ENCODE data around the gene CLDN7. TPM values are rescaled to one million over a fixed set of nuclear protein-coding genes. Genes with fewer than 3 reads are reported as not detected.

CLDN7 gene
- polyA plus RNA-seq, 4 donors, result 309 to 561 (median 332) TPM

DNA sequence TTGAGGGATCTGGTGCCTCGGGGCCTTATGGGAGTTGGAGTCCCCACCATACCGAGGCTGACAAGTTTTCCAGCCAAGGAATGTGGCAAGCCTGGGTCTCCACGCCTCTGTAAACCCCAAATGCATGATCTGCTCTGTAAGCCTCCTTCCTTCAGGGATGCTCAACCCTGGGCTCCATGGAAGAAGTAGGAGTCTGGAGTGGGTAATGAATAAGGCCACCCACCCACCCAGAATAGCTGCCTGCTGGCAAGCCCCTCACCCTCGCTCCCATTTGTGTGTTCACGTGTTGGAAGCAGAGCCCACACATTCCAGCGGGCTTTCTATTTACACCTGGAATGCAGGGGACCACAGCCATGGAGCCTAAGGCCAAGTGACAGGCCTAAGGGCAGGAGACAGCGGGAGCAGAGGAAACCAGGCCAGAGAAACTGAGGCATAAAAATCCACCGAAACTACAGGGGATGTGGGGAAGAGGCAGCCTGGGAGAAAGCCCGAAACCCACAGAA lies 47.1 kb downstream of the CLDN7 start:
- Histone ChIP-seq H3K27me3 (ENCODE audit: control insufficient read depth in 3 of 3, insufficient read depth in 3 of 3, low read length in 3 of 3) (peaks cover 0 to 49% (median 0%) of the 10 kb centered on the region in 3 donors), H3K4me1 (ENCODE audit: control insufficient read depth in 3 of 3, insufficient read depth in 2 of 3, low read depth in 1 of 3, low read length in 2 of 3) (peaks cover 0 to 31% (median 7%) of the 10 kb centered on the region in 3 donors), H3K4me3 (ENCODE audit: low read depth in 1 of 3, low read length in 3 of 3) (peak overlapping the region in 1 of 3 donors; percentile 35), H3K9me3 (ENCODE audit: control insufficient read depth in 2 of 2, insufficient read depth in 1 of 2, low read depth in 1 of 2, low read length in 1 of 2) (no peaks in the 10 kb centered on the region), H3K36me3 (ENCODE audit: control insufficient read depth in 3 of 3, insufficient read depth in 2 of 3, low read depth in 1 of 3, low read length in 3 of 3) (no peaks in the 10 kb centered on the region), H3K27ac (ENCODE audit: low read depth in 1 of 3, low read length in 2 of 3) (peak overlapping the region in 2 of 3 donors; percentile 35 to 69)
- FAIRE-seq (no peak), DNase-seq (no peak)
- WGBS, 3 donors, result 25 to 36% (median 31%) methylated on average over 9 of the region's 9 CpGs

DNA sequence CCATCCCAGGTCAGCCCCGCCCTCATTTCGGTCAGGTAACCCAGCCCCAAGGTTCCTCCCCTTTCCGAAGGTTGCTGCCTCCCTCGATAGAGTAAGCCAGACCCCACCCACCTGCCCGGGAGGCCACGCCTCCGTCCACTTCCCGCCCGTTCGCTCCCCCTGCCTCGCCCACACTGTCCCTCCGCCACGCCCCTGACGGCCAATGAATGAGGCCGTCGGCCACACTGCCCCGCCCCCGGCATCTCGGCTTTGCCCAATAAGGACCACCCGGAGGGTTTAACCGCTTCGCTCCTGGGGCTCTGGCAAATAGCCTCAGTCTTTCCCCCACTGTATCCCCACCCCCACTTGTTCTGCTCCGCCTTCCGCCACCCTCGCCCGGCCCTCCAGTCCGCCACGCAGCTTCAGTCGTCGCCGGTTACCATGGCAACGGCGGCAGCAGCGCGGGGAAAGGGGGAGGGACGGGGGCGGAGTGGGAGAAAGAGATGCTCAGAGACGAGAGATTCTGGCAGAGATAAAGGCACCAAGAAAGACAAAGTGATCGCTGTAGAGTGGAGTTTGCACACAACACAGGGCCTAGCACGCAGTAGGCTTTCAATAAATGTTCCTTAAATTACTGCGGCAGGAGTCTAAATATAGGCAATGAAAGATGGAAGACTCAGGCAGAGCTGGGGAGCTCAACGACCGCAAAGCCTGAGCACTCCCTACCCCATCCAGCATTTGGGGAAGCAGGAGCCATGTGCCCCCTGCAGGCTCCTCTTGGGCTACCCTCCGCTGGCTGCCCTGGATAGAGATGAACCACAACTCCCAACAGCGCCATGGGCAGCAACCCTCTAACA lies 47.8 kb downstream of the CLDN7 start:
- peak overlapping the region; percentile 8 to 35 (median 31) for H3K4me3 ChIP-seq (ENCODE audit: low read depth in 1 of 3, low read length in 3 of 3)
- H3K27ac ChIP-seq (ENCODE audit: low read depth in 1 of 3, low read length in 2 of 3), result peak overlapping the region in 2 of 3 donors; percentile 35 to 69
- no peaks in the 10 kb centered on the region for H3K36me3 ChIP-seq (ENCODE audit: control insufficient read depth in 3 of 3, insufficient read depth in 2 of 3, low read depth in 1 of 3, low read length in 3 of 3)
- peaks cover 0 to 54% (median 0%) of the 10 kb centered on the region in 3 donors for H3K27me3 ChIP-seq (ENCODE audit: control insufficient read depth in 3 of 3, insufficient read depth in 3 of 3, low read length in 3 of 3)
- DNase-seq (peak; percentile 95 to 96), FAIRE-seq (no peak)
- 0 to 1% (median 0%) methylated on average over 42 to 45 of the region's 45 CpGs for WGBS, 3 donors
- peaks cover 0 to 30% (median 7%) of the 10 kb centered on the region in 3 donors for H3K4me1 ChIP-seq (ENCODE audit: control insufficient read depth in 3 of 3, insufficient read depth in 2 of 3, low read depth in 1 of 3, low read length in 2 of 3)
- H3K9me3 ChIP-seq (ENCODE audit: control insufficient read depth in 2 of 2, insufficient read depth in 1 of 2, low read depth in 1 of 2, low read length in 1 of 2), result no peaks in the 10 kb centered on the region

DNA sequence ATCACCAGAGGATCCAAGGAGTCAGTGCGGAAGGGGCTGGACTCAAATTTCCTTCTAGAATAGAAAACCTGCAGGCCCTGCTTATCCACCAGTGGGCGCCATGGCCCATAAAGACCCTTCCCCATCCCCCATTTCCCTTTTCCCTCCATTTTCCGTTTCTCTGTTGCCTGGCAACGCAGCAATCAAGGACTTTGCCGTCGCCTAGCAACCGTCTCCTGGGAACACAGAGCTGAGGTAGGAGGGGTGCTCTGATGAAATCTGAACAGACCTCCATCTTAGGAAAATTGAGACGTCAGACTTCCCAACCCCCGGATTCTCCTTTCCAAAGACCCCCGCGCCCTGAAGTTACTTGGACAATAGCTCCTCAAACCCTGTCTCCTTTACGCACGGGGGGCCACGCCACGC lies 48.4 kb downstream of the CLDN7 start:
- peak; percentile 76 to 87 for DNase-seq
- peak overlapping the region in 2 of 3 donors; percentile 22 to 69 for H3K27ac ChIP-seq (ENCODE audit: low read depth in 1 of 3, low read length in 2 of 3)
- no peaks in the 10 kb centered on the region for H3K36me3 ChIP-seq (ENCODE audit: control insufficient read depth in 3 of 3, insufficient read depth in 2 of 3, low read depth in 1 of 3, low read length in 3 of 3)
- no peaks in the 10 kb centered on the region for H3K9me3 ChIP-seq (ENCODE audit: control insufficient read depth in 2 of 2, insufficient read depth in 1 of 2, low read depth in 1 of 2, low read length in 1 of 2)
- peak overlapping the region in 2 of 3 donors; percentile 31 to 35 for H3K4me3 ChIP-seq (ENCODE audit: low read depth in 1 of 3, low read length in 3 of 3)
- peaks cover 0 to 60% (median 0%) of the 10 kb centered on the region in 3 donors for H3K27me3 ChIP-seq (ENCODE audit: control insufficient read depth in 3 of 3, insufficient read depth in 3 of 3, low read length in 3 of 3)
- peaks cover 0 to 24% (median 7%) of the 10 kb centered on the region in 3 donors for H3K4me1 ChIP-seq (ENCODE audit: control insufficient read depth in 3 of 3, insufficient read depth in 2 of 3, low read depth in 1 of 3, low read length in 2 of 3)
- FAIRE-seq, result no peak
- WGBS, 3 donors, result 2% methylated on average over 15 of the region's 15 CpGs

DNA sequence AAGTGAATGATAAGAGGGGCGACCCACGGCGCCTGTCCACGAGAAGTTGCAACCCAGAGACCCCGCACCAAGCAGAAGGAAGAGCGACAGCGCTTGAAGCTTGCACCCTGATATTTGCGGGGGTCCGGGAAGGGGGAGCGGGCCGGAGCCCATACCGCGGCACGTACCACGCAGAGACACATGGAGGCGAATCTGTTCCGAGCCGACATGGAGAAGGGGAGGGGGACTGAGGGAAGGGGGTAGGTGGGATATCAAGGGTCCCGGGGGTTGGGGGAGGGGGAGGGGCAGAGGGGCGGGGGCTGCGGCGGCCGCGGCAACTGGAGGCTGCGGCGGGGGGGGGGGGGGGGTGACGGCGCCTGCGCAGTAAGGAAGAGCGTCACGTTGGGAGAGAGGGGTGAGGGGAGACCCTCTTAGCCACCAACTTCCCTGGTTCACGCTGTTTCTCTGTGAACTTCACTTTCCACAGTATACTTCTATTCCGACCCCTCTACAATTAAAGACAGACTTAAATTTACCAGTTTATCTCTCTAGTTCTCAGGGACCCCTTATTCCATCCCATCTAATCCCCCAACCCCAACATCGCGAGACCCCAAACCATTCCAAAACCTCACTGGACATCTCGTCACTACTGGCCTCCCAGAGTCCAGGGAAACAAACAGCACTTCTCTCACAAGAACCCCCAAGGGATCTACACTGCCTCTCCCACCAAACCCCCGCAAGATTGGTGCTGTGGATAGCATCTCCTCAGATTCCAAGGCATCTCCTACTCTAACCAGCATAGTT lies 50.6 kb downstream of the CLDN7 start:
- no peak for DNase-seq
- peaks cover 0 to 14% (median 4%) of the 10 kb centered on the region in 3 donors for H3K4me1 ChIP-seq (ENCODE audit: control insufficient read depth in 3 of 3, insufficient read depth in 2 of 3, low read depth in 1 of 3, low read length in 2 of 3)
- H3K36me3 ChIP-seq (ENCODE audit: control insufficient read depth in 3 of 3, insufficient read depth in 2 of 3, low read depth in 1 of 3, low read length in 3 of 3), result no peaks in the 10 kb centered on the region
- H3K9me3 ChIP-seq (ENCODE audit: control insufficient read depth in 2 of 2, insufficient read depth in 1 of 2, low read depth in 1 of 2, low read length in 1 of 2), result no peaks in the 10 kb centered on the region
- H3K27ac ChIP-seq (ENCODE audit: low read depth in 1 of 3, low read length in 2 of 3), result no peak overlapping the region
- H3K4me3 ChIP-seq (ENCODE audit: low read depth in 1 of 3, low read length in 3 of 3), result no peak overlapping the region
- FAIRE-seq, result no peak
- H3K27me3 ChIP-seq (ENCODE audit: control insufficient read depth in 3 of 3, insufficient read depth in 3 of 3, low read length in 3 of 3), result peaks cover 0 to 67% (median 0%) of the 10 kb centered on the region in 3 donors
- WGBS, 3 donors, result 30 to 39% (median 30%) methylated on average over 23 to 37 of the region's 37 CpGs

Other genes with a start within 250 kb of the CLDN7 start
- 100 to 1,000 TPM; 204 to 313 (median 285) TPM for gene RNASEK, start 249.9 kb downstream of the CLDN7 start, polyA plus RNA-seq
- 1 to 10 TPM in 3 of 4 donors, under 1 TPM in 1; 0.45 to 8.7 (median 4.2) TPM for gene BCL6B, start 239.4 kb downstream of the CLDN7 start, polyA plus RNA-seq
- 10 to 100 TPM in 1 of 4 donors, 1 to 10 TPM in 3; 1.8 to 11.2 (median 5.0) TPM for gene SLC16A13, start 226.5 kb downstream of the CLDN7 start, polyA plus RNA-seq
- 1 to 10 TPM in 1 of 4 donors, under 1 TPM in 1, not detected in 2; 0.68 to 2.3 TPM for gene SLC16A11, start 218.4 kb downstream of the CLDN7 start, polyA plus RNA-seq
- gene CLEC10A, start 182.2 kb downstream of the CLDN7 start, polyA plus RNA-seq, result 10 to 100 TPM in 2 of 4 donors, 1 to 10 TPM in 1, under 1 TPM in 1; 0.45 to 14.6 (median 10.0) TPM
- gene ASGR2, start 147.7 kb downstream of the CLDN7 start, polyA plus RNA-seq, result under 1 TPM in 2 of 4 donors, not detected in 2; 0.46 to 0.81 TPM
- gene ASGR1, start 83.1 kb downstream of the CLDN7 start, polyA plus RNA-seq, result 1 to 10 TPM; 1.9 to 2.9 (median 2.7) TPM
- 1 to 10 TPM in 3 of 4 donors, under 1 TPM in 1; 0.67 to 9.2 (median 4.2) TPM for gene DLG4, start 42.6 kb downstream of the CLDN7 start, polyA plus RNA-seq
- 1,000 to 10,000 TPM in 2 of 4 donors, 100 to 1,000 TPM in 2; 424 to 2,630 (median 1,444) TPM for gene ACADVL, start 42.5 kb downstream of the CLDN7 start, polyA plus RNA-seq
- gene DVL2, start 28.0 kb downstream of the CLDN7 start, polyA plus RNA-seq, result 10 to 100 TPM in 3 of 4 donors, 1 to 10 TPM in 1; 8.1 to 44.4 (median 16.0) TPM
- gene PHF23, start 23.0 kb downstream of the CLDN7 start, polyA plus RNA-seq, result 10 to 100 TPM; 26.4 to 44.3 (median 36.0) TPM
- 1,000 to 10,000 TPM in 1 of 4 donors, 100 to 1,000 TPM in 3; 541 to 1,100 (median 797) TPM for gene GABARAP, start 20.0 kb downstream of the CLDN7 start, polyA plus RNA-seq
- 100 to 1,000 TPM in 2 of 4 donors, 10 to 100 TPM in 2; 70.0 to 132 (median 89.3) TPM for gene CTDNEP1, start 10.7 kb downstream of the CLDN7 start, polyA plus RNA-seq
- 10 to 100 TPM; 31.3 to 84.6 (median 45.4) TPM for gene ELP5, start 10.3 kb downstream of the CLDN7 start, polyA plus RNA-seq
- gene SLC2A4, start 19.2 kb upstream of the CLDN7 start, polyA plus RNA-seq, result 1 to 10 TPM in 2 of 4 donors, under 1 TPM in 2; 0.31 to 5.0 (median 1.2) TPM
- gene YBX2, start 32.2 kb upstream of the CLDN7 start, polyA plus RNA-seq, result 10 to 100 TPM in 2 of 4 donors, 1 to 10 TPM in 2; 4.0 to 49.6 (median 11.1) TPM
- gene EIF5A, start 45.1 kb upstream of the CLDN7 start, polyA plus RNA-seq, result 100 to 1,000 TPM; 238 to 606 (median 340) TPM
- 100 to 1,000 TPM in 2 of 4 donors, 10 to 100 TPM in 2; 48.3 to 152 (median 86.3) TPM for gene GPS2, start 52.9 kb upstream of the CLDN7 start, polyA plus RNA-seq
- 10 to 100 TPM; 14.3 to 36.9 (median 22.7) TPM for gene NEURL4, start 66.9 kb upstream of the CLDN7 start, polyA plus RNA-seq
- gene ACAP1, start 74.1 kb upstream of the CLDN7 start, polyA plus RNA-seq, result 10 to 100 TPM in 1 of 4 donors, 1 to 10 TPM in 3; 3.8 to 43.5 (median 8.5) TPM
- 1 to 10 TPM; 6.0 to 8.6 (median 7.9) TPM for gene KCTD11, start 89.7 kb upstream of the CLDN7 start, polyA plus RNA-seq
- not detected for gene TMEM95, start 92.7 kb upstream of the CLDN7 start, polyA plus RNA-seq
- gene TNK1, start 118.6 kb upstream of the CLDN7 start, polyA plus RNA-seq, result 10 to 100 TPM in 2 of 4 donors, 1 to 10 TPM in 2; 8.8 to 16.3 (median 10.7) TPM
- gene PLSCR3, start 132.0 kb upstream of the CLDN7 start, polyA plus RNA-seq, result 10 to 100 TPM in 3 of 4 donors, 1 to 10 TPM in 1; 6.3 to 18.0 (median 13.6) TPM
- gene TMEM256, start 141.6 kb upstream of the CLDN7 start, polyA plus RNA-seq, result 100 to 1,000 TPM; 193 to 771 (median 385) TPM
- gene NLGN2, start 145.4 kb upstream of the CLDN7 start, polyA plus RNA-seq, result 1 to 10 TPM in 2 of 4 donors, under 1 TPM in 2; 0.22 to 6.1 (median 2.6) TPM
- gene SPEM1, start 157.8 kb upstream of the CLDN7 start, polyA plus RNA-seq, result not detected
- gene SPEM2, start 163.1 kb upstream of the CLDN7 start, polyA plus RNA-seq, result not detected
- gene SPEM3, start 166.4 kb upstream of the CLDN7 start, polyA plus RNA-seq, result not detected
- gene TMEM102, start 173.0 kb upstream of the CLDN7 start, polyA plus RNA-seq, result 10 to 100 TPM in 2 of 4 donors, 1 to 10 TPM in 2; 9.3 to 14.9 (median 10.2) TPM
- under 1 TPM in 2 of 4 donors, not detected in 2; 0.61 to 0.86 TPM for gene FGF11, start 177.0 kb upstream of the CLDN7 start, polyA plus RNA-seq
- 10 to 100 TPM in 3 of 4 donors, 1 to 10 TPM in 1; 8.4 to 11.9 (median 10.4) TPM for gene CHRNB1, start 182.6 kb upstream of the CLDN7 start, polyA plus RNA-seq
- 10 to 100 TPM in 2 of 4 donors, 1 to 10 TPM in 2; 7.6 to 76.4 (median 12.4) TPM for gene ZBTB4, start 217.2 kb upstream of the CLDN7 start, polyA plus RNA-seq
- under 1 TPM in 1 of 4 donors, not detected in 3; 0.49 TPM for gene SLC35G6, start 219.0 kb upstream of the CLDN7 start, polyA plus RNA-seq
- 100 to 1,000 TPM in 1 of 4 donors, 10 to 100 TPM in 2, 1 to 10 TPM in 1; 10.0 to 104 (median 20.8) TPM for gene POLR2A, start 221.9 kb upstream of the CLDN7 start, polyA plus RNA-seq

All from small intestine (tissue), 7 donors.